GM21423 (cell line): ENCODE results near the gene ANGPTL2.

Experiments
- ATAC-seq: cut with Tn5 transposase; IDR thresholded peaks from one replicate; pipeline ENCODE4 v1.9.1; 2021; ENCODE audit warnings: mild to moderate bottlenecking, moderate library complexity; ENCODE audit not compliant: unreplicated experiment

The ANGPTL2 gene

GRCh38 chr9:127097683-127098082 is 24.8 kb downstream of the ANGPTL2 start:
- no peak for ATAC-seq

- ATAC-seq, result no peak
Observed at GRCh38 chr9:127096208-127096607, 26.2 kb downstream of the ANGPTL2 start.

- ATAC-seq, result no peak
Observed at GRCh38 chr9:127095411-127095810, 27.0 kb downstream of the ANGPTL2 start.

GRCh38 chr9:127093319-127094020 is 29.0 kb downstream of the ANGPTL2 start:
- ATAC-seq, result no peak

- no peak for ATAC-seq
Observed at GRCh38 chr9:127092041-127092608, 30.3 kb downstream of the ANGPTL2 start.

- no peak for ATAC-seq
Observed at GRCh38 chr9:127091526-127091925, 30.9 kb downstream of the ANGPTL2 start.

GRCh38 chr9:127090341-127090985 is 32.0 kb downstream of the ANGPTL2 start:
- ATAC-seq, result no peak

GRCh38 chr9:127089631-127090081 is 32.8 kb downstream of the ANGPTL2 start:
- no peak for ATAC-seq

- no peak for ATAC-seq
Observed at GRCh38 chr9:127088724-127089615, 33.5 kb downstream of the ANGPTL2 start.

GRCh38 chr9:127087836-127088235 is 34.6 kb downstream of the ANGPTL2 start:
- no peak for ATAC-seq

GRCh38 chr9:127087411-127087810 is 35.0 kb downstream of the ANGPTL2 start:
- no peak for ATAC-seq

GRCh38 chr9:127086771-127087170 is 35.7 kb downstream of the ANGPTL2 start:
- ATAC-seq, result no peak

- ATAC-seq, result no peak
Observed at GRCh38 chr9:127085186-127085585, 37.2 kb downstream of the ANGPTL2 start.

GRCh38 chr9:127084076-127085039 is 38.1 kb downstream of the ANGPTL2 start:
- no peak for ATAC-seq

GRCh38 chr9:127083138-127083980 is 39.1 kb downstream of the ANGPTL2 start:
- no peak for ATAC-seq

- ATAC-seq, result no peak
Observed at GRCh38 chr9:127081250-127082185, 40.9 kb downstream of the ANGPTL2 start.

- ATAC-seq, result no peak
Observed at GRCh38 chr9:127079446-127080140, 42.8 kb downstream of the ANGPTL2 start.
